Liver (tissue), 9 donors: Measurements from ENCODE around the gene ACSL3. TPM values are rescaled to one million over a fixed set of nuclear protein-coding genes. Genes with fewer than 3 reads are reported as not detected.

Source experiments
- DNase-seq: peaks from one replicate; pipeline ENCODE4 v3.0.0-alpha.2; 2017; ENCODE audit warnings: low spot score
- H3K27ac ChIP-seq, 2 donors: one replicate each; pipeline ENCODE4 v1.7.0; 2013; ENCODE audit warnings: inconsistent platforms in 2 of 2, low read length in 2 of 2, control low read depth in 1 of 2, low read depth in 1 of 2, mild to moderate bottlenecking in 1 of 2
- H3K27me3 ChIP-seq, 4 donors: one replicate each; pipeline versions ENCODE4 v1.6.1 to v1.7.0; 2013; ENCODE audit warnings: low read length in 3 of 4, inconsistent platforms in 1 of 4, mild to moderate bottlenecking in 1 of 4, moderate library complexity in 1 of 4; ENCODE audit not compliant: control insufficient read depth in 4 of 4, insufficient read depth in 4 of 4
- H3K36me3 ChIP-seq, 4 donors: one replicate each; pipeline versions ENCODE4 v1.6.1 to v1.7.0; 2013; ENCODE audit warnings: low read length in 3 of 4, mild to moderate bottlenecking in 3 of 4, low read depth in 1 of 4, moderate library complexity in 1 of 4; ENCODE audit not compliant: control insufficient read depth in 4 of 4, insufficient read depth in 3 of 4
- H3K4me1 ChIP-seq, 4 donors: one replicate each; pipeline versions ENCODE4 v1.6.1 to v1.7.0; 2013; ENCODE audit warnings: low read length in 3 of 4, mild to moderate bottlenecking in 3 of 4, moderate library complexity in 1 of 4; ENCODE audit not compliant: control insufficient read depth in 4 of 4, insufficient read depth in 4 of 4
- H3K4me3 ChIP-seq, 3 donors: one replicate each; pipeline versions ENCODE4 v1.6.1 to v1.7.0; 2013; ENCODE audit warnings: low read length in 3 of 3, control low read depth in 1 of 3, low read depth in 1 of 3, mild to moderate bottlenecking in 1 of 3
- H3K9ac ChIP-seq, 2 donors: one replicate each; pipeline ENCODE4 v1.7.0; 2013; ENCODE audit warnings: low read length in 2 of 2, mild to moderate bottlenecking in 2 of 2, moderate library complexity in 2 of 2, control low read depth in 1 of 2, low read depth in 1 of 2
- H3K9me3 ChIP-seq, 4 donors: one replicate each; pipeline versions ENCODE4 v1.6.1 to v1.7.0; 2013; ENCODE audit warnings: low read length in 3 of 4; ENCODE audit not compliant: control insufficient read depth in 4 of 4
- ATF3 ChIP-seq: IDR thresholded peaks from 2 replicates; pipeline ENCODE4 v1.6.1; 2016; ENCODE audit warnings: antibody characterized with exemption
- CTCF ChIP-seq: fragments of 150-350 bp; IDR thresholded peaks from 2 replicates; pipeline ENCODE4 v1.5.1; 2017; ENCODE audit warnings: improper control_type of control experiment, low read depth, low read length; ENCODE audit not compliant: missing input control
- EGR1 ChIP-seq, 2 donors: IDR thresholded peaks; 2 replicates each; pipeline ENCODE4 v1.6.1; 2016 to 2018; ENCODE audit warnings: antibody characterized with exemption in 2 of 2, low read depth in 2 of 2
- FOXA1 ChIP-seq: IDR thresholded peaks from 2 replicates; pipeline ENCODE4 v1.6.1; 2016; ENCODE audit warnings: antibody characterized with exemption
- FOXA2 ChIP-seq: IDR thresholded peaks from 2 replicates; pipeline ENCODE4 v1.6.1; 2016; ENCODE audit warnings: antibody characterized with exemption
- GABPA ChIP-seq, 2 donors: IDR thresholded peaks in 1 of 2; conservative IDR thresholded peaks in 1 of 2; 2 replicates each; pipeline ENCODE4 v1.6.1; 2016; ENCODE audit warnings: antibody characterized with exemption in 2 of 2, mild to moderate bottlenecking in 1 of 2, moderate library complexity in 1 of 2
- HNF4G ChIP-seq: IDR thresholded peaks from 2 replicates; pipeline ENCODE4 v1.6.1; 2016; ENCODE audit warnings: antibody characterized with exemption
- NR2F2 ChIP-seq: IDR thresholded peaks from 2 replicates; pipeline ENCODE4 v1.6.1; 2016; ENCODE audit warnings: antibody characterized with exemption
- REST ChIP-seq: IDR thresholded peaks from 2 replicates; pipeline ENCODE4 v1.6.1; 2016; ENCODE audit warnings: antibody characterized with exemption, mild to moderate bottlenecking
- SP1 ChIP-seq: IDR thresholded peaks from 2 replicates; pipeline ENCODE4 v1.6.1; 2018; ENCODE audit warnings: antibody characterized with exemption, mild to moderate bottlenecking
- TAF1 ChIP-seq: conservative IDR thresholded peaks from 2 replicates; pipeline ENCODE4 v1.6.1; 2016; ENCODE audit warnings: antibody characterized with exemption, mild to moderate bottlenecking
- YY1 ChIP-seq: IDR thresholded peaks from 2 replicates; pipeline ENCODE4 v1.6.1; 2016; ENCODE audit warnings: antibody characterized with exemption, mild to moderate bottlenecking
- ZBTB33 ChIP-seq: IDR thresholded peaks from 2 replicates; pipeline ENCODE4 v1.6.1; 2016; ENCODE audit warnings: antibody characterized with exemption
- WGBS: extraction: QIAGEN DNeasy Blood & Tissue Kit; methylation state at CpG from one replicate; pipeline ENCODE4 v1.1.7; 2013; 5-methylcytosine and 5-hydroxymethylcytosine counted together
- polyA plus RNA-seq, 2 donors: library from polyadenylated mRNA; stranded (reverse) in 1 of 2; unstranded in 1 of 2; fragments of 200-250 nt in 1 of 2; fragments of >200 nt in 1 of 2; fragmentation: Nextera tagmentation in 1 of 2; extraction: Ambion mirVana in 1 of 2; gene quantifications; one replicate each; pipeline versions ENCODE4 v1.2.1 to v1.2.3, GENCODE V29; 2013 to 2015
- total RNA-seq, 2 donors: library from RNA; depleted of rRNA; stranded (reverse); fragments of >200 nt; gene quantifications; one replicate each; pipeline ENCODE4 v1.2.3, GENCODE V29; 2014
- donor health status: healthy.
- donor health status: healthy.
- donor health status: healthy.
- donor health status: healthy.
- donor health status: healthy.

The ACSL3 gene
- total and polyA plus RNA-seq, 4 donors = 22.2 to 66.6 (median 43.3) TPM

GRCh38 chr2:222920657-222921186, 59.9 kb downstream of the ACSL3 start:
- peaks cover 0 to 2% (median under 1%) of the 10 kb centered on the region in 4 donors for H3K4me1 ChIP-seq

More at GRCh38 chr2:222920657-222921186, 59.9 kb downstream of the ACSL3 start:
- WGBS = 97% methylated on average over 5 of the region's 5 CpGs
- no peak for TF ChIP-seq YY1
- no peak for TF ChIP-seq ZBTB33
- TF ChIP-seq NR2F2 = no peak
- TF ChIP-seq GABPA (IDR thresholded peaks at IDR 0.05 in 1 of 2, conservative IDR thresholded peaks at IDR 0.05 in 1 of 2) = no peak
- TF ChIP-seq EGR1 (IDR thresholded peaks at IDR 0.05; ENCODE audit: low read depth in 2 of 2) = no peak
- TF ChIP-seq REST = no peak
- no peak for TF ChIP-seq ATF3
- TF ChIP-seq HNF4G = no peak
- no peak for TF ChIP-seq FOXA2
- TF ChIP-seq CTCF = no peak
- no peak for TF ChIP-seq FOXA1
- no peak for TF ChIP-seq SP1
- no peak for TF ChIP-seq TAF1
- no peak overlapping the region for H3K4me3 ChIP-seq
- H3K27me3 ChIP-seq = no peaks in the 10 kb centered on the region
- H3K9me3 ChIP-seq = no peaks in the 10 kb centered on the region
- H3K9ac ChIP-seq = no peak overlapping the region
- H3K27ac ChIP-seq = no peak overlapping the region
- H3K36me3 ChIP-seq = peaks cover 7 to 59% (median 44%) of the 10 kb centered on the region in 4 donors
- no peak for DNase-seq
